GM23338 (cell line): ENCODE data around the gene NXPH2. TPM values are rescaled to one million over a fixed set of nuclear protein-coding genes. Genes with fewer than 3 reads are reported as not detected.

ENCODE experiments used
- ATAC-seq: fragments of 200-7000 bp; cut with Tn5 transposase; 3 replicates; pipeline ENCODE4 v1.9.1; 2020
- DNase-seq: peaks from one replicate; pipeline ENCODE4 v3.0.0-alpha.2; 2015; ENCODE audit warnings: low spot score
- H2AFZ ChIP-seq: fragments of 200-600 bp; sonication (generic); 2 replicates; pipeline ENCODE4 v1.8.0; 2016; ENCODE audit warnings: antibody characterized with exemption, mild to moderate bottlenecking, moderate library complexity
- H3F3A ChIP-seq: fragments of 200-600 bp; sonication (generic); replicated peaks from 2 replicates; pipeline ENCODE4 v1.8.0; 2017; ENCODE audit warnings: antibody characterized with exemption, mixed run types, low read depth
- H3K27ac ChIP-seq: fragments of 200-600 bp; sonication (generic); 2 replicates; pipeline ENCODE4 v1.6.1; 2016; ENCODE audit warnings: low read depth
- H3K27me3 ChIP-seq: fragments of 200-600 bp; sonication (generic); 2 replicates; pipeline ENCODE4 v1.8.0; 2016; ENCODE audit warnings: mild to moderate bottlenecking, mixed run types, moderate library complexity; ENCODE audit not compliant: insufficient read depth
- H3K36me3 ChIP-seq: fragments of 200-600 bp; sonication (generic); 2 replicates; pipeline ENCODE4 v1.8.0; 2016; ENCODE audit warnings: mild to moderate bottlenecking; ENCODE audit not compliant: insufficient read depth
- H3K4me1 ChIP-seq: fragments of 200-600 bp; sonication (generic); 2 replicates; pipeline ENCODE4 v1.8.0; 2016; ENCODE audit warnings: mild to moderate bottlenecking, moderate library complexity; ENCODE audit not compliant: insufficient read depth
- H3K4me2 ChIP-seq: fragments of 200-600 bp; sonication (generic); 2 replicates; pipeline ENCODE4 v1.7.1; 2017; ENCODE audit warnings: mixed run types
- H3K4me3 ChIP-seq: fragments of 200-600 bp; sonication (generic); 2 replicates; pipeline ENCODE4 v1.6.1; 2016; ENCODE audit warnings: mixed run types
- H3K79me2 ChIP-seq: fragments of 200-600 bp; sonication (generic); replicated peaks from 2 replicates; pipeline ENCODE4 v1.8.0; 2017; ENCODE audit warnings: mild to moderate bottlenecking; ENCODE audit not compliant: insufficient read depth
- H3K9me2 ChIP-seq: fragments of 200-600 bp; sonication (generic); 2 replicates; pipeline ENCODE4 v1.8.0; 2017; ENCODE audit not compliant: insufficient read depth
- H4K20me1 ChIP-seq: fragments of 200-600 bp; sonication (generic); replicated peaks from 2 replicates; pipeline ENCODE4 v1.8.0; 2017; ENCODE audit warnings: mild to moderate bottlenecking; ENCODE audit not compliant: insufficient read depth
- H3K27ac Mint-ChIP-seq: 2 replicates; pipeline ENCODE4 v1.8.0; 2020; ENCODE audit warnings: inconsistent platforms, mild to moderate bottlenecking, moderate library complexity, mixed read lengths
- H3K27me3 Mint-ChIP-seq: 3 replicates; pipeline ENCODE4 v1.8.0; 2022; ENCODE audit warnings: low read depth, mild to moderate bottlenecking, moderate library complexity, mixed read lengths, inconsistent platforms; ENCODE audit not compliant: insufficient read depth, poor library complexity
- H3K36me3 Mint-ChIP-seq: 3 replicates; pipeline ENCODE4 v1.8.0; 2021; ENCODE audit warnings: low read depth, mild to moderate bottlenecking, inconsistent platforms, moderate library complexity, mixed read lengths
- H3K4me1 Mint-ChIP-seq: 3 replicates; pipeline ENCODE4 v1.8.0; 2020; ENCODE audit warnings: mild to moderate bottlenecking, inconsistent platforms, mixed read lengths
- H3K4me3 Mint-ChIP-seq: 3 replicates; pipeline ENCODE4 v1.8.0; 2021; ENCODE audit warnings: moderate library complexity, mild to moderate bottlenecking, inconsistent platforms, mixed read lengths
- H3K9me3 Mint-ChIP-seq: 3 replicates; pipeline ENCODE4 v1.8.0; 2020; ENCODE audit warnings: moderate library complexity, mild to moderate bottlenecking, inconsistent platforms, mixed read lengths
- CREB1 ChIP-seq: fragments of 250-450 bp; sonication (Bioruptor Pico); IDR thresholded peaks from 2 replicates; pipeline ENCODE4 v1.5.0; 2020; ENCODE audit warnings: low read depth, mild to moderate bottlenecking, moderate library complexity
- CTCF ChIP-seq, 2 experiments: fragments of 200-600 bp in 1 of 2; sonication (generic) in 1 of 2; conservative IDR thresholded peaks; 2 replicates each; pipeline versions ENCODE4 v1.5.1 to v1.6.1; 2016 to 2017; ENCODE audit warnings: antibody characterized with exemption in 2 of 2, low read depth in 2 of 2, mild to moderate bottlenecking in 2 of 2, moderate library complexity in 1 of 2
- EZH2 ChIP-seq: fragments of 200-600 bp; sonication (generic); IDR thresholded peaks from one replicate; pipeline ENCODE4 v1.8.0; 2017; ENCODE audit warnings: antibody characterized with exemption, mild to moderate bottlenecking, low read depth; ENCODE audit not compliant: unreplicated experiment
- JUNB ChIP-seq: IDR thresholded peaks from one replicate; pipeline ENCODE4 v1.6.1; 2016; ENCODE audit warnings: antibody characterized with exemption; ENCODE audit not compliant: unreplicated experiment
- NANOG ChIP-seq: IDR thresholded peaks from 2 replicates; pipeline ENCODE4 v1.6.1; 2016; ENCODE audit warnings: antibody characterized with exemption, borderline replicate concordance
- POLR2AphosphoS5 ChIP-seq: IDR thresholded peaks from 2 replicates; pipeline ENCODE4 v1.6.1; 2016; ENCODE audit warnings: antibody characterized with exemption, low read depth
- REST ChIP-seq: IDR thresholded peaks from one replicate; pipeline ENCODE4 v1.6.1; 2018; ENCODE audit warnings: antibody characterized with exemption; ENCODE audit not compliant: unreplicated experiment
- STAT1 ChIP-seq: IDR thresholded peaks from one replicate; pipeline ENCODE4 v1.6.1; 2016; ENCODE audit warnings: antibody characterized with exemption; ENCODE audit not compliant: unreplicated experiment
- ZNF114 ChIP-seq: fragments of 250-450 bp; sonication (Bioruptor Pico); IDR thresholded peaks from 2 replicates; pipeline ENCODE4 v1.5.0; 2020; ENCODE audit warnings: mild to moderate bottlenecking, moderate library complexity
- ZNF462 ChIP-seq: fragments of 250-450 bp; sonication (Bioruptor Pico); IDR thresholded peaks from 2 replicates; pipeline ENCODE4 v1.5.0; 2020; ENCODE audit warnings: mild to moderate bottlenecking, moderate library complexity
- polyA plus RNA-seq: library from polyadenylated mRNA; unstranded; fragments of >200 nt; fragmentation: Nextera tagmentation; extraction: Ambion mirVana; gene quantifications from 2 replicates; pipeline ENCODE4 v1.2.1, GENCODE V29; 2016
- total RNA-seq: library from RNA; depleted of rRNA; stranded (reverse); fragments of >200 nt; shearing (Covaris generic); gene quantifications from 2 replicates; pipeline ENCODE4 v1.2.3, GENCODE V29; 2014

NXPH2 gene
- total and polyA plus RNA-seq, 2 experiments from 2014 or later = 2.7 to 8.3 TPM

GRCh38 chr2:138744713-138745112 lies 35.5 kb downstream of the NXPH2 start:
- Histone ChIP-seq H4K20me1 (no peaks in the 10 kb centered on the region), H3K79me2 (no peaks in the 10 kb centered on the region; the same call in 1 of the 2 replicates), H3K9me2 (peaks cover 9% of the 10 kb centered on the region; the same call in 1 of the 2 replicates), H3F3A (no peaks in the 10 kb centered on the region), H2AFZ (no peak overlapping the region), H3K4me2 (no peak overlapping the region), H3K4me3 (no peak overlapping the region), H3K36me3 (0 out of 2 replicates have a peak, but pooled peaks cover 5% of the 10 kb centered on the region), H3K4me1 (peaks cover 6% of the 10 kb centered on the region; the same call in 1 of the 2 replicates), H3K27me3 (no peaks in the 10 kb centered on the region), H3K27ac (no peak overlapping the region)
- ATAC-seq (peak; percentile 47), DNase-seq (no peak)
- Mint-ChIP-seq H3K36me3 (peaks cover 12% of the 10 kb centered on the region; the same call in 1 of the 3 replicates), H3K4me3 (no peak overlapping the region), H3K27me3 (peaks cover 3% of the 10 kb centered on the region), H3K4me1 (peaks cover 8% of the 10 kb centered on the region), H3K9me3 (no peaks in the 10 kb centered on the region), H3K27ac (no peak overlapping the region; the same call in 1 of the 2 replicates)
- TF ChIP-seq NANOG = no peak
- TF ChIP-seq EZH2 = no peak
- no peak for TF ChIP-seq JUNB
- TF ChIP-seq ZNF114 = no peak
- TF ChIP-seq CREB1 = no peak
- no peak for TF ChIP-seq REST

- Mint-ChIP-seq H3K4me1 (peaks cover 8% of the 10 kb centered on the region), H3K27me3 (peaks cover 3% of the 10 kb centered on the region), H3K36me3 (peaks cover 7% of the 10 kb centered on the region), H3K4me3 (no peak overlapping the region), H3K9me3 (peaks cover 3% of the 10 kb centered on the region), H3K27ac (no peak overlapping the region)
- H3K4me1 ChIP-seq = peaks cover 6% of the 10 kb centered on the region; the same call in 1 of the 2 replicates
- DNase-seq (no peak), ATAC-seq (no peak)
- H3F3A ChIP-seq = no peaks in the 10 kb centered on the region
- 0 out of 2 replicates have a peak, but pooled peaks cover 8% of the 10 kb centered on the region for H3K9me2 ChIP-seq
- no peaks in the 10 kb centered on the region; the same call in 1 of the 2 replicates for H3K79me2 ChIP-seq
- TF ChIP-seq EZH2 (no peak), STAT1 (no peak), CTCF (conservative IDR thresholded peaks at IDR 0.05; ENCODE audit: low read depth in 2 of 2) (no peak), NANOG (no peak), POLR2AphosphoS5 (no peak), ZNF462 (CRISPR knock-in tag) (no peak)
- H3K36me3 ChIP-seq = no peaks in the 10 kb centered on the region
- H3K4me3 ChIP-seq = no peak overlapping the region
- no peaks in the 10 kb centered on the region for H3K27me3 ChIP-seq
- H4K20me1 ChIP-seq = no peaks in the 10 kb centered on the region
- H3K4me2 ChIP-seq = no peak overlapping the region
- H2AFZ ChIP-seq = no peak overlapping the region
- no peak overlapping the region for H3K27ac ChIP-seq
Observed at GRCh38 chr2:138742441-138743057, 37.6 kb downstream of the NXPH2 start.
